ENCODE results near the gene KRT80. TPM values are rescaled to one million over a fixed set of nuclear protein-coding genes. Genes with fewer than 3 reads are reported as not detected.

The KRT80 gene
- total and polyA plus RNA-seq, 2 donors (not counting 3 experiments of a cell fraction or from before 2014, with no cell fraction given), result 13.6 to 23.7 TPM

- peak; percentile 81 for FAIRE-seq
- no peaks in the 10 kb centered on the region for H3K9me3 ChIP-seq (replicated peaks; ENCODE audit: control insufficient read depth, insufficient read depth, low read length)
- no peaks in the 10 kb centered on the region for H3K79me2 ChIP-seq (ENCODE audit: control insufficient read depth, insufficient read depth, low read length)
- H4K20me1 ChIP-seq (replicated peaks; ENCODE audit: control insufficient read depth, extremely low read depth, insufficient read depth, low read length), result no peaks in the 10 kb centered on the region
- no peaks in the 10 kb centered on the region for H3K36me3 ChIP-seq (ENCODE audit: control insufficient read depth in 2 of 2, extremely low read depth in 1 of 2, insufficient read depth in 2 of 2, low read length in 2 of 2)
- BruUV-seq (replicated peaks), result no TSS peak
- intact Hi-C loops (cut with micrococcal nuclease), result loop anchor here (1.0 kb wide), 1 partner anchor 7 kb away; the partner anchor contains the start of gene KRT80
- no peaks in the 10 kb centered on the region for H3K9me1 ChIP-seq (replicated peaks; ENCODE audit: control insufficient read depth, extremely low read depth, insufficient read depth, low read length)
- TF ChIP-seq EZH2 (IDR thresholded peaks at IDR 0.05; ENCODE audit: borderline replicate concordance, low read depth, low read length, severe bottlenecking), result no peak
- TF ChIP-seq POLR2AphosphoS5 (IDR thresholded peaks at IDR 0.05; ENCODE audit: insufficient read depth, low read depth, low read length), result no peak
- TF ChIP-seq, protein P1, sequence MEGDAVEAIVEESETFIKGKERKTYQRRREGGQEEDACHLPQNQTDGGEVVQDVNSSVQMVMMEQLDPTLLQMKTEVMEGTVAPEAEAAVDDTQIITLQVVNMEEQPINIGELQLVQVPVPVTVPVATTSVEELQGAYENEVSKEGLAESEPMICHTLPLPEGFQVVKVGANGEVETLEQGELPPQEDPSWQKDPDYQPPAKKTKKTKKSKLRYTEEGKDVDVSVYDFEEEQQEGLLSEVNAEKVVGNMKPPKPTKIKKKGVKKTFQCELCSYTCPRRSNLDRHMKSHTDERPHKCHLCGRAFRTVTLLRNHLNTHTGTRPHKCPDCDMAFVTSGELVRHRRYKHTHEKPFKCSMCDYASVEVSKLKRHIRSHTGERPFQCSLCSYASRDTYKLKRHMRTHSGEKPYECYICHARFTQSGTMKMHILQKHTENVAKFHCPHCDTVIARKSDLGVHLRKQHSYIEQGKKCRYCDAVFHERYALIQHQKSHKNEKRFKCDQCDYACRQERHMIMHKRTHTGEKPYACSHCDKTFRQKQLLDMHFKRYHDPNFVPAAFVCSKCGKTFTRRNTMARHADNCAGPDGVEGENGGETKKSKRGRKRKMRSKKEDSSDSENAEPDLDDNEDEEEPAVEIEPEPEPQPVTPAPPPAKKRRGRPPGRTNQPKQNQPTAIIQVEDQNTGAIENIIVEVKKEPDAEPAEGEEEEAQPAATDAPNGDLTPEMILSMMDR (IDR thresholded peaks at IDR 0.05; ENCODE audit: extremely low read depth in 1 of 2, insufficient read depth in 1 of 2, low read depth in 1 of 2, low read length in 2 of 2), result no peak
- TF ChIP-seq JUN (IDR thresholded peaks at IDR 0.05; ENCODE audit: borderline replicate concordance, insufficient read depth, insufficient read length, low read depth), result peak; percentile 49
- no peak for TF ChIP-seq MYC (IDR thresholded peaks at IDR 0.05; ENCODE audit: low read depth, low read length)
- TF ChIP-seq GATA2 (IDR thresholded peaks at IDR 0.05; ENCODE audit: insufficient read depth, insufficient read length, low read depth, low read length), result peak; percentile 74
- peak; percentile 54 for TF ChIP-seq MAX (IDR thresholded peaks at IDR 0.05; ENCODE audit: insufficient read depth, insufficient read length)
- TF ChIP-seq POLR2A (IDR thresholded peaks at IDR 0.05; ENCODE audit: low read depth, low read length), result no peak
- no peak for TF ChIP-seq FOS (IDR thresholded peaks at IDR 0.05; ENCODE audit: borderline replicate concordance, insufficient read depth, low read length)
- peak; percentile 67 for DNase-seq (ENCODE audit: low read depth, low spot score)
- H3K27me3 ChIP-seq (ENCODE audit: control insufficient read depth in 2 of 2, insufficient read depth in 2 of 2, low read length in 2 of 2), result no peaks in the 10 kb centered on the region
- dilution Hi-C loops (cut with MboI; ENCODE audit: extremely low pct_ligation_motif_present, low sequenced_read_pairs), result no loop called here
- peaks cover 53% of the 10 kb centered on the region for H3K4me1 ChIP-seq (ENCODE audit: control insufficient read depth, extremely low read depth, insufficient read depth, low read length)
- no peak overlapping the region for H3K4me3 ChIP-seq (replicated peaks in 1 of 3; ENCODE audit: insufficient read depth in 1 of 3, low read depth in 1 of 3, low read length in 3 of 3)
- ChIA-PET CTCF (interaction anchor here (1.0 to 12.0 kb wide), 5 partner anchors 8 to 95 kb away, joined by 3 to 138 read pairs (median 3); no protein-coding TSS in a partner anchor), POLR2A (no interaction called here)
- H3K4me2 ChIP-seq (ENCODE audit: insufficient read depth, low read length), result peak overlapping the region; percentile 15
- no peak overlapping the region for H3K9ac ChIP-seq (replicated peaks; ENCODE audit: extremely low read depth, insufficient read depth, low read length)
- peak overlapping the region; percentile 79 for H3K27ac ChIP-seq (ENCODE audit: insufficient read depth, low read depth, low read length)
- H2AFZ ChIP-seq (ENCODE audit: low read depth, low read length), result no peak overlapping the region
Observed at GRCh38 chr12:52184813-52185212, 7.0 kb downstream of the KRT80 start.

Data from endothelial cell of umbilical vein (primary cell).